ENCODE data around the gene FBXL13. TPM values are rescaled to one million over a fixed set of nuclear protein-coding genes. Genes with fewer than 3 reads are reported as not detected.

Gene FBXL13
- total and polyA plus RNA-seq, 10 of the 15 experiments (the other 5 are each of a cell fraction or from before 2014, with no cell fraction given): 0.08 to 0.95 (median 0.28) TPM; not detected in 2

DNA sequence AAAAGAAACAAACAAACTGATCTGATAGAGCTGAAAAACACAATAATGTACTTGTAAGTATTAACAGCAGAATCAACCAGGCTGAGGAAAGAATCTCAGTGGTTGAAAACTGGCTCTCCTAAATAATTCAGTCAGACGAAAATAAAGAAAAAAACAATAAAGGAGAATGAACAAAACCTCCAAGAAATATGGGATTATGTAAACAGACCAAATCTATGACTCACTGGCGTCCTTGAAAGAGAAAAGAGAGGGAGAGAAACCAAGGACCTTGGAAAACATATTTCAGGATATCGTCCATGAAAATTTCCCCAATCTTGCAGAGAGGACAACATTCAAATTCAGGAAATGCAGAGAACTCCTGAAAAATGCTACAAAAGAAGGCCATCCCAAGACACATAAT lies 62.9 kb downstream of the FBXL13 start (continued):
- TF ChIP-seq GATAD2B (conservative IDR thresholded peaks at IDR 0.05; ENCODE audit: low read depth): no peak
- no peak for TF ChIP-seq SREBF1 (IDR thresholded peaks at IDR 0.05; ENCODE audit: low read length)
- no peak for TF ChIP-seq TCF7 (IDR thresholded peaks at IDR 0.05; ENCODE audit: borderline replicate concordance)
- no peak for TF ChIP-seq STAT1 (conservative IDR thresholded peaks at IDR 0.05)
- no peak for TF ChIP-seq NR2F1 (conservative IDR thresholded peaks at IDR 0.05)
- TF ChIP-seq, protein P1, sequence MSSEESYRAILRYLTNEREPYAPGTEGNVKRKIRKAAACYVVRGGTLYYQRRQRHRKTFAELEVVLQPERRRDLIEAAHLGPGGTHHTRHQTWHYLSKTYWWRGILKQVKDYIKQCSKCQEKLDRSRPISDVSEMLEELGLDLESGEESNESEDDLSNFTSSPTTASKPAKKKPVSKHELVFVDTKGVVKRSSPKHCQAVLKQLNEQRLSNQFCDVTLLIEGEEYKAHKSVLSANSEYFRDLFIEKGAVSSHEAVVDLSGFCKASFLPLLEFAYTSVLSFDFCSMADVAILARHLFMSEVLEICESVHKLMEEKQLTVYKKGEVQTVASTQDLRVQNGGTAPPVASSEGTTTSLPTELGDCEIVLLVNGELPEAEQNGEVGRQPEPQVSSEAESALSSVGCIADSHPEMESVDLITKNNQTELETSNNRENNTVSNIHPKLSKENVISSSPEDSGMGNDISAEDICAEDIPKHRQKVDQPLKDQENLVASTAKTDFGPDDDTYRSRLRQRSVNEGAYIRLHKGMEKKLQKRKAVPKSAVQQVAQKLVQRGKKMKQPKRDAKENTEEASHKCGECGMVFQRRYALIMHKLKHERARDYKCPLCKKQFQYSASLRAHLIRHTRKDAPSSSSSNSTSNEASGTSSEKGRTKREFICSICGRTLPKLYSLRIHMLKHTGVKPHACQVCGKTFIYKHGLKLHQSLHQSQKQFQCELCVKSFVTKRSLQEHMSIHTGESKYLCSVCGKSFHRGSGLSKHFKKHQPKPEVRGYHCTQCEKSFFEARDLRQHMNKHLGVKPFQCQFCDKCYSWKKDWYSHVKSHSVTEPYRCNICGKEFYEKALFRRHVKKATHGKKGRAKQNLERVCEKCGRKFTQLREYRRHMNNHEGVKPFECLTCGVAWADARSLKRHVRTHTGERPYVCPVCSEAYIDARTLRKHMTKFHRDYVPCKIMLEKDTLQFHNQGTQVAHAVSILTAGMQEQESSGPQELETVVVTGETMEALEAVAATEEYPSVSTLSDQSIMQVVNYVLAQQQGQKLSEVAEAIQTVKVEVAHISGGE (CRISPR knock-in tag; IDR thresholded peaks at IDR 0.05): no peak
- TF ChIP-seq, protein P2, sequence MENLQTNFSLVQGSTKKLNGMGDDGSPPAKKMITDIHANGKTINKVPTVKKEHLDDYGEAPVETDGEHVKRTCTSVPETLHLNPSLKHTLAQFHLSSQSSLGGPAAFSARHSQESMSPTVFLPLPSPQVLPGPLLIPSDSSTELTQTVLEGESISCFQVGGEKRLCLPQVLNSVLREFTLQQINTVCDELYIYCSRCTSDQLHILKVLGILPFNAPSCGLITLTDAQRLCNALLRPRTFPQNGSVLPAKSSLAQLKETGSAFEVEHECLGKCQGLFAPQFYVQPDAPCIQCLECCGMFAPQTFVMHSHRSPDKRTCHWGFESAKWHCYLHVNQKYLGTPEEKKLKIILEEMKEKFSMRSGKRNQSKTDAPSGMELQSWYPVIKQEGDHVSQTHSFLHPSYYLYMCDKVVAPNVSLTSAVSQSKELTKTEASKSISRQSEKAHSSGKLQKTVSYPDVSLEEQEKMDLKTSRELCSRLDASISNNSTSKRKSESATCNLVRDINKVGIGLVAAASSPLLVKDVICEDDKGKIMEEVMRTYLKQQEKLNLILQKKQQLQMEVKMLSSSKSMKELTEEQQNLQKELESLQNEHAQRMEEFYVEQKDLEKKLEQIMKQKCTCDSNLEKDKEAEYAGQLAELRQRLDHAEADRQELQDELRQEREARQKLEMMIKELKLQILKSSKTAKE (IDR thresholded peaks at IDR 0.05; ENCODE audit: low read depth, poor library complexity, severe bottlenecking): no peak
- TF ChIP-seq, protein P3, sequence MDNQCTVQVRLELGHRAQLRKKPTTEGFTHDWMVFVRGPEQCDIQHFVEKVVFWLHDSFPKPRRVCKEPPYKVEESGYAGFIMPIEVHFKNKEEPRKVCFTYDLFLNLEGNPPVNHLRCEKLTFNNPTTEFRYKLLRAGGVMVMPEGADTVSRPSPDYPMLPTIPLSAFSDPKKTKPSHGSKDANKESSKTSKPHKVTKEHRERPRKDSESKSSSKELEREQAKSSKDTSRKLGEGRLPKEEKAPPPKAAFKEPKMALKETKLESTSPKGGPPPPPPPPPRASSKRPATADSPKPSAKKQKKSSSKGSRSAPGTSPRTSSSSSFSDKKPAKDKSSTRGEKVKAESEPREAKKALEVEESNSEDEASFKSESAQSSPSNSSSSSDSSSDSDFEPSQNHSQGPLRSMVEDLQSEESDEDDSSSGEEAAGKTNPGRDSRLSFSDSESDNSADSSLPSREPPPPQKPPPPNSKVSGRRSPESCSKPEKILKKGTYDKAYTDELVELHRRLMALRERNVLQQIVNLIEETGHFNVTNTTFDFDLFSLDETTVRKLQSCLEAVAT (IDR thresholded peaks at IDR 0.05): no peak

Data from GM12878 (cell line).